ENCODE data around the gene CLEC4C. TPM values are rescaled to one million over a fixed set of nuclear protein-coding genes. Genes with fewer than 3 reads are reported as not detected.

The CLEC4C gene
- total and polyA plus RNA-seq, 2 donors (not counting 3 experiments of a cell fraction or from before 2014, with no cell fraction given) = not detected

DNA sequence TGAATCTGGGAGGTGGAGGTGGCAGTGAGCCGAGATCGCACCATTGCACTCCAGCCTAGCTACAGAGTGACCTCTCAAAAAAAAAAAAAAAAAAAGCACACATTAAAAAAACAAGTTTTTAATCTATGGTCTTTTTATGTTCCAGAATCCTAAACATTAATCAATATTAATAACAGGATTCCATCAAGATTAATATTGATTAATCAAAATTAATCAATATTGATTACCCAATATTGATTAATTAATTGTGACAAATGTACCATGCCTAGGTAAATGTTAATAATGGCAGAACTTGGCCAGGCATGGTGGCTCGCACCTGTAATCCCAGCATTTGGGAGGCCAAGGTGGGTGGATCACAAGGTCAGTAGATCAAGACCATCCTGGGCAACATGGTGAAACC is 34.1 kb upstream of the CLEC4C start:
- Histone ChIP-seq H3K9ac (replicated peaks; ENCODE audit: extremely low read depth, insufficient read depth, low read length) (no peak overlapping the region), H4K20me1 (replicated peaks; ENCODE audit: control insufficient read depth, extremely low read depth, insufficient read depth, low read length) (no peaks in the 10 kb centered on the region), H3K4me1 (ENCODE audit: control insufficient read depth, extremely low read depth, insufficient read depth, low read length) (no peaks in the 10 kb centered on the region), H2AFZ (ENCODE audit: low read depth, low read length) (no peak overlapping the region), H3K27me3 (ENCODE audit: control insufficient read depth in 2 of 2, insufficient read depth in 2 of 2, low read length in 2 of 2) (peaks cover 0 to 2% of the 10 kb centered on the region in 2 experiments), H3K9me3 (replicated peaks; ENCODE audit: control insufficient read depth, insufficient read depth, low read length) (no peaks in the 10 kb centered on the region), H3K4me2 (ENCODE audit: insufficient read depth, low read length) (no peak overlapping the region), H3K9me1 (replicated peaks; ENCODE audit: control insufficient read depth, extremely low read depth, insufficient read depth, low read length) (no peaks in the 10 kb centered on the region), H3K36me3 (ENCODE audit: control insufficient read depth in 2 of 2, extremely low read depth in 1 of 2, insufficient read depth in 2 of 2, low read length in 2 of 2) (no peaks in the 10 kb centered on the region), H3K4me3 (replicated peaks in 1 of 3; ENCODE audit: insufficient read depth in 1 of 3, low read depth in 1 of 3, low read length in 3 of 3) (no peak overlapping the region), H3K27ac (ENCODE audit: insufficient read depth, low read depth, low read length) (no peak overlapping the region), H3K79me2 (ENCODE audit: control insufficient read depth, insufficient read depth, low read length) (no peaks in the 10 kb centered on the region)
- dilution Hi-C loops (cut with MboI; ENCODE audit: extremely low pct_ligation_motif_present, low sequenced_read_pairs) = no loop called here
- no peak for DNase-seq (ENCODE audit: low read depth, low spot score)
- no TSS peak for BruUV-seq (replicated peaks)
- TF ChIP-seq POLR2A (IDR thresholded peaks at IDR 0.05; ENCODE audit: low read depth, low read length) = no peak
- no peak for TF ChIP-seq JUN (IDR thresholded peaks at IDR 0.05; ENCODE audit: borderline replicate concordance, insufficient read depth, insufficient read length, low read depth)
- TF ChIP-seq FOS (IDR thresholded peaks at IDR 0.05; ENCODE audit: borderline replicate concordance, insufficient read depth, low read length) = no peak
- TF ChIP-seq POLR2AphosphoS5 (IDR thresholded peaks at IDR 0.05; ENCODE audit: insufficient read depth, low read depth, low read length) = no peak
- TF ChIP-seq MYC (IDR thresholded peaks at IDR 0.05; ENCODE audit: low read depth, low read length) = no peak
- no peak for TF ChIP-seq EZH2 (IDR thresholded peaks at IDR 0.05; ENCODE audit: borderline replicate concordance, low read depth, low read length, severe bottlenecking)
- TF ChIP-seq, protein P1, sequence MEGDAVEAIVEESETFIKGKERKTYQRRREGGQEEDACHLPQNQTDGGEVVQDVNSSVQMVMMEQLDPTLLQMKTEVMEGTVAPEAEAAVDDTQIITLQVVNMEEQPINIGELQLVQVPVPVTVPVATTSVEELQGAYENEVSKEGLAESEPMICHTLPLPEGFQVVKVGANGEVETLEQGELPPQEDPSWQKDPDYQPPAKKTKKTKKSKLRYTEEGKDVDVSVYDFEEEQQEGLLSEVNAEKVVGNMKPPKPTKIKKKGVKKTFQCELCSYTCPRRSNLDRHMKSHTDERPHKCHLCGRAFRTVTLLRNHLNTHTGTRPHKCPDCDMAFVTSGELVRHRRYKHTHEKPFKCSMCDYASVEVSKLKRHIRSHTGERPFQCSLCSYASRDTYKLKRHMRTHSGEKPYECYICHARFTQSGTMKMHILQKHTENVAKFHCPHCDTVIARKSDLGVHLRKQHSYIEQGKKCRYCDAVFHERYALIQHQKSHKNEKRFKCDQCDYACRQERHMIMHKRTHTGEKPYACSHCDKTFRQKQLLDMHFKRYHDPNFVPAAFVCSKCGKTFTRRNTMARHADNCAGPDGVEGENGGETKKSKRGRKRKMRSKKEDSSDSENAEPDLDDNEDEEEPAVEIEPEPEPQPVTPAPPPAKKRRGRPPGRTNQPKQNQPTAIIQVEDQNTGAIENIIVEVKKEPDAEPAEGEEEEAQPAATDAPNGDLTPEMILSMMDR (IDR thresholded peaks at IDR 0.05; ENCODE audit: extremely low read depth in 1 of 2, insufficient read depth in 1 of 2, low read depth in 1 of 2, low read length in 2 of 2) = no peak
- TF ChIP-seq GATA2 (IDR thresholded peaks at IDR 0.05; ENCODE audit: insufficient read depth, insufficient read length, low read depth, low read length) = no peak
- TF ChIP-seq, protein P2, sequence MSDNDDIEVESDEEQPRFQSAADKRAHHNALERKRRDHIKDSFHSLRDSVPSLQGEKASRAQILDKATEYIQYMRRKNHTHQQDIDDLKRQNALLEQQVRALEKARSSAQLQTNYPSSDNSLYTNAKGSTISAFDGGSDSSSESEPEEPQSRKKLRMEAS (IDR thresholded peaks at IDR 0.05; ENCODE audit: insufficient read depth, insufficient read length) = no peak
- no peak for FAIRE-seq
- ChIA-PET POLR2A (no interaction called here), CTCF (interaction anchor here (0.9 kb wide), 1 partner anchor 26 kb away, joined by 3 read pairs; no protein-coding TSS in a partner anchor)
- intact Hi-C loops (cut with micrococcal nuclease) = no loop called here
